GM19239 (cell line): ENCODE results near the gene CACNA1I.
"Not testable (repeated sequence)": the region's sequence is repeated elsewhere in the genome, so short reads cannot be mapped to it uniquely, and the experiment has no call there.

Experiments used
- DNase-seq: peaks from one replicate; pipeline ENCODE4 v3.0.0; 2011; ENCODE audit warnings: low spot score; ENCODE audit not compliant: insufficient read length
- FAIRE-seq: peaks from 2 replicates; lab custom pipeline; 2011; peaks lifted over from hg19 to GRCh38; lab: Jason Lieb, UNC

The CACNA1I gene

GRCh38 chr22:39725351-39726035, 154.9 kb downstream of the CACNA1I start:
- FAIRE-seq: no peak
- DNase-seq: no peak

GRCh38 chr22:39727541-39727940, 157.0 kb downstream of the CACNA1I start:
- DNase-seq: no peak
- FAIRE-seq: no peak

GRCh38 chr22:39728236-39728860, 157.8 kb downstream of the CACNA1I start:
- DNase-seq (no peak), FAIRE-seq (no peak)

- FAIRE-seq: no peak
- DNase-seq: no peak
Observed at GRCh38 chr22:39729141-39729934, 158.8 kb downstream of the CACNA1I start.

GRCh38 chr22:39731481-39731880, 160.9 kb downstream of the CACNA1I start:
- no peak for DNase-seq
- FAIRE-seq: no peak

GRCh38 chr22:39731881-39732555, 161.5 kb downstream of the CACNA1I start:
- FAIRE-seq (no peak), DNase-seq (no peak)

- FAIRE-seq: no peak
- no peak for DNase-seq
Observed at GRCh38 chr22:39732625-39733024, 162.1 kb downstream of the CACNA1I start.

- FAIRE-seq (no peak), DNase-seq (no peak)
Observed at GRCh38 chr22:39733191-39733590, 162.6 kb downstream of the CACNA1I start.

- FAIRE-seq, DNase-seq: not testable (repeated sequence)
Observed at GRCh38 chr22:39734046-39734445, 163.5 kb downstream of the CACNA1I start.

GRCh38 chr22:39734866-39735265, 164.3 kb downstream of the CACNA1I start:
- FAIRE-seq: no peak
- no peak for DNase-seq

- DNase-seq (no peak), FAIRE-seq (no peak)
Observed at GRCh38 chr22:39735776-39736175, 165.2 kb downstream of the CACNA1I start.

GRCh38 chr22:39738746-39739145, 168.2 kb downstream of the CACNA1I start:
- no peak for DNase-seq
- no peak for FAIRE-seq
